Heart left ventricle (tissue), 16 donors: ENCODE measurements around the gene CABLES2. TPM values are rescaled to one million over a fixed set of nuclear protein-coding genes. Genes with fewer than 3 reads are reported as not detected.

Experiments
- ATAC-seq, 4 donors: fragments of 200-7000 bp; cut with Tn5 transposase; one replicate each; pipeline ENCODE4 v1.9.1; 2020 to 2022; ENCODE audit warnings: moderate library complexity in 4 of 4, mild to moderate bottlenecking in 3 of 4, moderate number of reproducible peaks in 1 of 4
- DNase-seq, 5 donors: peaks; one replicate each; pipeline ENCODE4 v3.0.0-alpha.2; 2020
- H3K27ac ChIP-seq, 12 donors: fragments of 200-600 bp; sonication (generic) in 4 of 12; one replicate each; pipeline versions ENCODE4 v1.5.0 to v1.8.0; 2016 to 2022; ENCODE audit warnings: mild to moderate bottlenecking in 2 of 12
- H3K27me3 ChIP-seq, 9 donors: fragments of 200-600 bp; sonication (generic) in 2 of 9; one replicate each; pipeline versions ENCODE4 v1.5.1 to v1.8.0; 2016 to 2022; ENCODE audit warnings: mild to moderate bottlenecking in 3 of 9
- H3K36me3 ChIP-seq, 9 donors: fragments of 200-600 bp; sonication (generic) in 2 of 9; one replicate each; pipeline versions ENCODE4 v1.5.0 to v1.8.0; 2018 to 2022; ENCODE audit warnings: mild to moderate bottlenecking in 2 of 9
- H3K4me1 ChIP-seq, 12 donors: fragments of 200-600 bp; sonication (generic) in 4 of 12; one replicate each; pipeline versions ENCODE4 v1.5.0 to v1.8.0; 2016 to 2022; ENCODE audit warnings: mild to moderate bottlenecking in 3 of 12
- H3K4me3 ChIP-seq, 12 donors: fragments of 200-600 bp; sonication (generic) in 4 of 12; one replicate each; pipeline versions ENCODE4 v1.5.0 to v1.8.0; 2017 to 2022; ENCODE audit warnings: mild to moderate bottlenecking in 9 of 12, moderate library complexity in 4 of 12
- H3K9me3 ChIP-seq, 12 donors: fragments of 200-600 bp; sonication (generic) in 4 of 12; one replicate each; pipeline versions ENCODE4 v1.5.0 to v1.8.0; 2016 to 2022; ENCODE audit warnings: mild to moderate bottlenecking in 1 of 12
- POLR2A ChIP-seq, 2 donors: fragments of 450-650 bp; IDR thresholded peaks; one replicate each; pipeline ENCODE4 v1.6.1; 2017; ENCODE audit warnings: antibody characterized with exemption in 2 of 2, mild to moderate bottlenecking in 2 of 2, moderate library complexity in 2 of 2
- WGBS, 4 donors: extraction: QIAGEN DNeasy Blood & Tissue Kit in 2 of 4; methylation state at CpG; one replicate each; pipeline versions ENCODE4 v1.1.5 to v1.1.7; 2013 to 2018; 5-methylcytosine and 5-hydroxymethylcytosine counted together
- intact Hi-C, 10 donors: fragments of 100-400 bp; cut with DNase I; formaldehyde crosslinking; loops; one replicate each; pipeline versions ENCODE4 v1.11.1 to v1.14.2; 2022
- polyA plus RNA-seq, 2 donors: library from polyadenylated mRNA; stranded (reverse); fragments of 200-250 nt; gene quantifications; one replicate each; pipeline ENCODE4 v1.2.3, GENCODE V29; 2013
- total RNA-seq, 9 donors: library from RNA; depleted of rRNA in 2 of 9; stranded (reverse); fragments of >200 nt in 2 of 9; fragmentation: NEBNext Ultra II Directional in 3 of 9; extraction: Animal tissue kit (Norgen Biotek cat#: 25700) in 3 of 9; gene quantifications; one replicate each; pipeline versions ENCODE4 v1.1.0 to v1.2.4, GENCODE V29; 2016 to 2023
- TF ChIP-seq, protein P1 (sequence below), 12 donors: fragments of 200-600 bp; sonication (generic) in 4 of 12; IDR thresholded peaks; one replicate each; pipeline versions ENCODE4 v1.5.0 to v1.8.0; 2018 to 2022; ENCODE audit warnings: antibody characterized with exemption in 12 of 12, mild to moderate bottlenecking in 5 of 12
- donor health status: ischemic (EF 13 %, LVEDD 7.1; RV severe dilation, severe dysfunction).
- donor health status: healthy with polysubstance abuse.
- donor health status: DM: no; HTN: yes; CAD: no.
- donor health status: DM: no; HTN: no; CAD: no.
- donor health status: ischemic (EF 25% LVEDD 6.9; RV normal size, moderate dysfunction).
- donor health status: ischemic (EF 25% LVEDD 5.7; RV mildly dilated, moderate dysfunction).
- donor health status: healthy.
- donor health status: DM: yes; HTN: yes; CAD: no.
- donor health status: ischemic (EF 35%, LVEDD 5.7; RV mildly dilated, moderate dysfunction).
- donor health status: nonischemic (EF 11% LVEDD 7.7; RV severe dilation, severe dysfunction).
- donor health status: DM: yes; HTN: yes; CAD: no.
- donor health status: PGD.
- donor health status: ischemic (EF 29% LVEDD 5.4; RV normal size, mild dysfunction).
- donor health status: nonischemic (EF 23%, LVEDD 6.1; RV moderate dilation, normal function).

The CABLES2 gene
- total and polyA plus RNA-seq, 11 donors: 2.9 to 12.0 (median 8.8) TPM

- TF ChIP-seq, protein P1, sequence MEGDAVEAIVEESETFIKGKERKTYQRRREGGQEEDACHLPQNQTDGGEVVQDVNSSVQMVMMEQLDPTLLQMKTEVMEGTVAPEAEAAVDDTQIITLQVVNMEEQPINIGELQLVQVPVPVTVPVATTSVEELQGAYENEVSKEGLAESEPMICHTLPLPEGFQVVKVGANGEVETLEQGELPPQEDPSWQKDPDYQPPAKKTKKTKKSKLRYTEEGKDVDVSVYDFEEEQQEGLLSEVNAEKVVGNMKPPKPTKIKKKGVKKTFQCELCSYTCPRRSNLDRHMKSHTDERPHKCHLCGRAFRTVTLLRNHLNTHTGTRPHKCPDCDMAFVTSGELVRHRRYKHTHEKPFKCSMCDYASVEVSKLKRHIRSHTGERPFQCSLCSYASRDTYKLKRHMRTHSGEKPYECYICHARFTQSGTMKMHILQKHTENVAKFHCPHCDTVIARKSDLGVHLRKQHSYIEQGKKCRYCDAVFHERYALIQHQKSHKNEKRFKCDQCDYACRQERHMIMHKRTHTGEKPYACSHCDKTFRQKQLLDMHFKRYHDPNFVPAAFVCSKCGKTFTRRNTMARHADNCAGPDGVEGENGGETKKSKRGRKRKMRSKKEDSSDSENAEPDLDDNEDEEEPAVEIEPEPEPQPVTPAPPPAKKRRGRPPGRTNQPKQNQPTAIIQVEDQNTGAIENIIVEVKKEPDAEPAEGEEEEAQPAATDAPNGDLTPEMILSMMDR (IDR thresholded peaks at IDR 0.05): no peak
- TF ChIP-seq POLR2A (IDR thresholded peaks at IDR 0.05): peak in 1 of 2 donors; percentile 12
- WGBS, 4 donors: 44 to 65% (median 51%) methylated on average over 18 to 25 of the region's 25 CpGs
- H3K9me3 ChIP-seq: no peaks in the 10 kb centered on the region
- intact Hi-C loops: loop anchor here in 2 of 10 donors (5.0 to 10.0 kb wide), 2 partner anchors 55 to 57 kb away; partner anchors contain the start of gene ADRM1 (in 2 of the 2)
- peak overlapping the region in 2 of 12 donors; percentile 27 to 36 for H3K4me3 ChIP-seq
- DNase-seq: peak; percentile 65 to 85 (median 73)
- H3K27me3 ChIP-seq: peaks cover 0 to 4% (median 0%) of the 10 kb centered on the region in 9 donors
- H3K36me3 ChIP-seq: peaks cover 0 to 15% (median 0%) of the 10 kb centered on the region in 9 donors
- peaks cover 42 to 96% (median 92%) of the 10 kb centered on the region in 12 donors for H3K4me1 ChIP-seq
- H3K27ac ChIP-seq: peak overlapping the region; percentile 69 to 97 (median 93)
- peak; percentile 8 to 49 (median 18) for ATAC-seq
Observed at GRCh38 chr20:62359491-62360121, 47.5 kb downstream of the CABLES2 start.

DNA sequence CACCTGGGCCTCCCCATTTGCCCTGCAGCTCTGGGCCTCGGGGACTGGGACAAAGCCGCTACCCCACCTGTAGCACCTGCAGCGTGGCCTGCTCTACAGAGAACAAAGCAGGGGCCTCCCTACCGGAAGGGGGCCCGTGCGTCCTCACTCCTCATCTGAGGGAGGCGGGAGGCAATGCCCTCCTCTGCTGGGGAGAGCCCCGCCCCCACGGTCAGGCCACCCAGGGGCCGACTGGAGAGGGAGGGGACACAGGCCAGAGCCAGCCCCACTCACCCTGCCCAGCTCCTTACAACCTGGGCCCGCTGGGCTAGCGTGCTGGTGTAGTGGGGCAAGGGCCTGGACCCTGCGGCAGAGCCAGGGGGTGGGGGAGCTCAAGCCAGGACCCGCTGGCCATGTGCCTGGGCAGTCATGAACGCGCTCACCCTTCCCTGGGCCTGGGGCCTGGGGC, 48.0 kb downstream of the CABLES2 start:
- DNase-seq (no peak), ATAC-seq (no peak)
- H3K27ac ChIP-seq: peak overlapping the region; percentile 69 to 97 (median 93)
- H3K27me3 ChIP-seq: peaks cover 0 to 4% (median 0%) of the 10 kb centered on the region in 9 donors
- TF ChIP-seq, protein P1 (IDR thresholded peaks at IDR 0.05): no peak
- TF ChIP-seq POLR2A (IDR thresholded peaks at IDR 0.05): no peak
- H3K4me1 ChIP-seq: peaks cover 45 to 96% (median 90%) of the 10 kb centered on the region in 12 donors
- H3K36me3 ChIP-seq: peaks cover 0 to 15% (median 0%) of the 10 kb centered on the region in 9 donors
- 48 to 63% (median 62%) methylated on average over 4 to 16 of the region's 16 CpGs for WGBS, 4 donors
- H3K9me3 ChIP-seq: no peaks in the 10 kb centered on the region
- intact Hi-C loops: loop anchor here in 2 of 10 donors (5.0 to 10.0 kb wide), 2 partner anchors 54 to 57 kb away; partner anchors contain the start of gene ADRM1 (in 2 of the 2)
- H3K4me3 ChIP-seq: peak overlapping the region in 4 of 12 donors; percentile 4 to 36 (median 29)

DNA sequence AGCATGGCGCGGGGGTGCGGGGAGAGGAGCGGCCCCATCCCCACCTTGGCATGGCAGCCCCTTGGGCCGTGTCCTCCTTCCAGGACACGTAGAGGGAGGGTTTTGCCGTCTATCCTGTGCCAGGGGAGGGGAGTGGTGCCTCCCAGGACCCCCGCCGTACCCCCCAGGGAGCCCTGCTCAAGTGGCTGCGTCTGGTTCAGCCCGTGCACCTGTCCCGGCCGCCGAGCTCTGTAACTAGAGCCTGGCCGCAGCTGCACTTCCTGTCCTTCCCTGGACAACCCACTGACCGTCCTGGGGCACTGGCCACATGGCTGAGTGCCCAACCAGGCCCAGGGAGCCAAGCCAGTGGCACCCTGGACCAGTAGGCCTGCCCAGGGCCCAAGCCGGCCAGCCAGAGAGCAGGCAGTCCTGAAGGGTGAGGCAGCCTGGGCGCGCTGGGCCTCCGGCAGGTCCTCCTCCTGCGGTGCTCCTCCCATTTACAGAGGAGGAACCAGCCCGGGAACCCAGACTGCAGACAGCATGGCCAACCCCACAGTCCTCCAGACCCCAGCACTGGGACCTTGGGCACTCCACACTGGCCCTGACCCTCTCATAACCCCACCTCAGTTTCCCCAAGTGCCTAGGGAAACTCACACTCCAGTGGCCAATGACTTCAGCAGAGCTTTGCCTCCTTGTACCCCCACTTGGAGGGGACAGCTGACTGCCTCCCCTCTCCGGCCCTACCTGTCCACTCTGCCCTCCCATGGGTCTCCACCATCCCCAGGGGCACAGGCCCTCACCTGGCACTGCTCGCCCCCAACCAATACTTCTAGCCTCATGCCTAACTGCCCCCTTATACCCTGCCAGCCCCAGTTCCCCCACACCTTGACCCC, 48.7 kb downstream of the CABLES2 start:
- TF ChIP-seq POLR2A (IDR thresholded peaks at IDR 0.05): no peak
- TF ChIP-seq, protein P1 (IDR thresholded peaks at IDR 0.05): no peak
- Histone ChIP-seq H3K4me3 (peak overlapping the region in 9 of 12 donors; percentile 15 to 48 (median 34)), H3K36me3 (peaks cover 0 to 15% (median 0%) of the 10 kb centered on the region in 9 donors), H3K9me3 (no peaks in the 10 kb centered on the region), H3K27ac (peak overlapping the region; percentile 69 to 97 (median 93)), H3K27me3 (peaks cover 0 to 4% (median 0%) of the 10 kb centered on the region in 9 donors), H3K4me1 (peaks cover 48 to 96% (median 89%) of the 10 kb centered on the region in 12 donors)
- DNase-seq (peak in 4 of 5 donors; percentile 52 to 75 (median 60)), ATAC-seq (peak in 1 of 4 donors; percentile 1)
- WGBS, 4 donors: 40 to 56% (median 44%) methylated on average over 7 to 24 of the region's 24 CpGs
- intact Hi-C loops: loop anchor here in 2 of 10 donors (5.0 to 10.0 kb wide), 2 partner anchors 54 to 56 kb away; partner anchors contain the start of gene ADRM1 (in 2 of the 2)
